ENCODE data around the gene CTRL.
"Not testable (repeated sequence)": the region's sequence is repeated elsewhere in the genome, so short reads cannot be mapped to it uniquely, and the experiment has no call there.

CTRL gene

DNA sequence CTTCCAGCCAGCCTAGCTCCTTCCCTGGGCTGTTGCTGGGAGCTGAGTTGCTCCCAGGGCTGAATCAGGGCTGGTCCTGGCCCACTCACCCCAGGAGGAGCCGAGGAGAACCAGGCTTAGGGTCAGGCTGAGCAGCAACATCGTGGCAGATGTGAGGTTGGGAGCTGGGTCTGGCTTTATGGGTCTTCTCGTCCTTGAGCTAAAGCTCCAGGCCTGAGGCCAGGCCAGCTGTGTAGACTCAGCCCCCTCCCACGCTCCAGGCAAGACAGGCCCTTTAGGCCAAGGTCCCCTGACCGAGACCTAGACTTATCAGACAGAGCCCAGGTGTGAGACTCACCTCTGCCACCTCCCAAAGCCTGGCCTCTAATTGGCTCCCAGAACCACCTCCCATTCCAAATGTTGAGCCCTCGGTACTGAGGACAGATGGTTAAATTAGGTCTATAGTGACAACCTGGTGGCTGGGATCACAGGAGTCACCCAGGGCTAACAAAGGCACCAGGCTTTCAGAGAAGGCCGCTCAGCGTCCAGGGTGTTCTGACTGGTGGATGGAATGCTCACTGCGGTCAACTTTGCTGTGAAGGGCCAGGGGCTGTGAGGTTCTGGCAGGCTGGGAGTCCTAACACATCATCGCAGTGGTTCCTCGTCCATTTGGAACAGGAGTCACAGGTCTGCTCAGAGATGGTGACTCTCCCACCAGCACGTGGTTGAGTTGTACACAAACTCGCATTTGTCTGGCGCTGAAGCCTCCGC lies at the start of gene CTRL:
TSS of gene CTRL (minus strand) at position 151 of the 750 bp plus-strand sequence. CDS start at position 141, 10 bp downstream.
- no peak for DNase-seq

DNA sequence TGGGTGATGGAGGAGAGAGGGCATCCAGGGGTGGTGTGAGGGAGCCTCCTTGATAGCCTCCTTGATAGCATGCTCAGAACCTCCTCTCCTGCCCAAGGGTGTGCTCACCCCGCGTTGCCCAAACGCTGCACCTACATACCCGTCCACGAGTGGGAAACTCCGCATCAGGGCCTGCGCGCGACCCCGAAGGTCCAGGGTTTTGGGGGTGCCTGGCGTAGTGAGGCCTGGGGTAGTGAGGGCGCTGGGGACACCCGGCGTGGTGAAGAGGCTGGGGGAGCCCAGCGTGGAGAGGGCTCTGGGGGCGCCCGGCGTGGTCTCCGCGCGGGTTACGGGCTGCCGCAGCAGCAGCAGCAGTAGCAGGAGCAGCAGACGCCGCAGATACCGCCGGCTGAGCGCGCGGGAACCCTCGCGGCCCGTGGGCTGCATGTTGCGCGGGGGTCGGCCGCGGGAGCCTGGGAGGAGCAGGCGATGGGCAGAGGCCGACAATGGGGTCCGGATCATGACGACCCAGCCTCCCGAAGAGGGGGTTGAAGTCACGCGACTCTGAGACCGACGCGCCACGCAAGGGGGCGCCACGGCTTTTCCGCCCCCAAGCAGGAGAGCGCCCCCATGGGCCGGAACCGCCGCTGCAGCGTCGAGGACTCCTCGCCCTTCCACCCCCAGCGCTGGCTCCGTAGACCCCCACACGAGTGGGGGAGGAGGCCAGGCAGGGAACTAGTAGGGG lies 48.5 kb upstream of the CTRL start, which contains the start of gene DPEP3:
TSS of gene DPEP3 (minus strand) at position 545 of the 724 bp plus-strand sequence. CDS start at position 426, 119 bp downstream.
- DNase-seq: no peak

DNA sequence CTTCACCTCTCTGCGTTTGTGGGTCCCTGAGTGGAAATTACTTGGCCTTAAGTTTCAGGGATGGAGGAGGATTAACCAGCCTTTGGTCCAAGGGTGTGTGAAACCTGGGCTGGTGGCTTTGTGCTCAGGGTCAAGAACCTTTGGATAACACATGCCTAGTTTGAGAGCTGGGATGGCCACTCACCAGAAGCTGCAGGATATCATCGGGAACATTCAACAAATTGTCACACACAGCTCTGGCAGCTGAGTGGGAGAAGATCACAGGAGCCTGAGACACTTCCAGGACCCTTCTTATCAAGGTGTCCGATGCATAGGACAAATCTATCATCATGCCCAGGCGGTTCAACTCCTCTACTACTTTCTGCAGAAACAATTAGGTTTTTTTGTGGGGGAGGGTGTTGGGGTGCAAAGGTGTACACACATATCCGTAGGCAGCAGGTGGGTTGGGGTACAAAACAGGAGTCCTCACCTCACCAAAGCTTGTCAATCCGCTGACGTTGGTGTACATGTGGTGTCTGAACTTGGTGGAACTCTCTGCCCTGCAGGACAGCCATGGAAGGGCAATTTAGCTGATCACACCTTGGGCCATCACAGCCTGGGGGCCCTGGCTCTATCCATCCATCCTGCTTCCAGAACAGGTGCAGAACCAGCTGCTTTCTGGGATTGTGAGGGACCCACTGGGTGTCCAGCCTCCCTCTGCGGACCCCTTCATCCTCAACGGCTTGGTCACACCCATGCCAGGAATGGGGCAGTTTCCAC lies 46.0 kb upstream of the CTRL start:
- no peak for DNase-seq

DNA sequence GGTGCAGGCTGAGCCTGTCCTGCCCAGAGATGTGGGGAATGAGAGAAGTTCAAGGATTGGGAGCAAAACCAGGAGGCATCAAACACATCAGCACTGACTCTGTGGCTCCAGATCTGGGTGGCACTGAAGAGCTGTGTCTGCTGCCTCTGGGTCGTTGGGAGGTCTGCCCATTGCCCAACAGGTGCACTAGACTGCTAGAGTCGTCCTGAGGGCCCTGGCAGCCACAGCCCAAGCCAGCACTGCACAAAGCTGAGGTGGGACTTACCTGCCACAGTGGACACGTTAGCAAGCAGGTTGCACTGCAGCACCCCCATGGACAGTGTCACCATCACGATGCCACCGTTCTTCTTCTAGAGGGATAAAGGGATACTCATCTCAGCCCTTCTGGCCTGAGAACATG lies 45.3 kb upstream of the CTRL start:
- no peak for DNase-seq

DNA sequence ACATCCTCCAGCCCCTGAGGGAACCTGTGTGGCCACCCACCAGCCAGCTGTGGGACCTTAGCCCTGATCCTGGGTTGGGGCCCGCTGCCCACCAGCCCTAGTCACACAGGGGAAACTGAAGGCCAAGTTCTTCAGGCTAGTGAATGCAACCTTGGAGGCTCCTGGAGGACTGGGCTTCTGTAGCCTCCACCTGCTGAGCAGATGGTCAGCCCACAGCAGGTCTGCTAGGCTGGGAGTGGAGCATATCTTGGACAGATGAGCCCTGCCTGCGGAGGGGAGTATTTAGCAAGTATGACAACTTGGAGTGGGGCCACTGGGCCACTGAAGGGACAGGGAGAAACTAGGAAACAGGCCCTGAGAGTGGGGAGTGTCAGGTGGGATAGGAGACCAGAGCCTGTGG lies 44.5 kb upstream of the CTRL start:
- no peak for DNase-seq

DNA sequence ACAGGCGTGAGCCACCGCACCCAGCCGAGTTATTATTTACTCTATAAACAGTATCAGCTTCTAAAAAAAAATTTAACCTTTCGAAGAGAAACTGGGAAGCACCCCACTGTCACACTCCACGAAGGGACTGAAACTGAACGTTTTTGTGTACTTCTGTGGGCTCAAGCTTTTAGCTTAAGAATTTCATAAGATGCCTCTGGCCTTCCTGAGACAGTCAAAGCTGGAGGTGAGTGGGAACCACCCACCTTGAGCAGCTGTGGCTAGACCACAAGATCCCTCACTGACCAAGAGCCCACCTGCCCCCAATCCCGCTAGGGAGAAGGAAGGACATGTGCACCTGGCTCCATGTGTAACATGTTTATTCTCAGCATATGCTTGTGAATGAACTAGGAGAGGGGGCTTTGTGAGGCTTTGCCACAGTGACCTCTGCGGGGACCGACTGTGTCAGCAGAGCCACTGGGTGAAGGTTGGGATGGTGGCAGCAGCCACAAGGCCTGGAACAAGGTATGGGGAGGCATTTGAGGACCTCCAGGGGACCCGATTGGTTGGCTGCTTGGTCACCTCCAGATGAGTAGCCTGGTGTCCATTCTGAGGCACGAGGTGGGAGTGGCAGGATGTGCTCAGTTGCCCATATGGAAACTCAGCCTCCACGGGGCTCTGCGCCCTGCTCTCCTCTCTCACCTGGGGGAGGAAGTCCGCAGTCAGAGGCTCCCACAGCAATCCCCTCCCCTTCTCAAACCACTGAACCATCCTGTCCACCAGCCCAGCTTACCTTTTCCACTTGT lies 43.9 kb upstream of the CTRL start:
- DNase-seq: no peak

DNA sequence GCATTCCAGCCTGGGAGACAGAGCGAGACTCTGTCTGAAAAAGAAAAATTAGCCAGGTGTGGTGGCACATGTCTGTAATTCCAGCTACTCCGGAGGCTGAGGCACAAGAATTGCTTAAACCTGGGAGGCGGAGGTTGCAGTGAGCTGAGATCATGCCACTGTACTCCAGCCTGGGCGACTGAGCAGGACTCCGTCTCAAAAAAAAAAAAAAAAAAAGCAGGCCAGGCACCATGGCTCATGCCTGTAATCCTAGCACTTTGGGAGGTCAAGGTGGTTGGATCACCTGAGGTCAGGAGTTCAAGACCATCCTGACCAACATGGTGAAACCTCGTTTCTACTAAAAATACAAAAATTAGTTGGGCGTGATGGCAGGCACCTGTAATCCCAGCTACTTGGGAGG lies 40.6 kb upstream of the CTRL start:
- not testable (repeated sequence) for DNase-seq

DNA sequence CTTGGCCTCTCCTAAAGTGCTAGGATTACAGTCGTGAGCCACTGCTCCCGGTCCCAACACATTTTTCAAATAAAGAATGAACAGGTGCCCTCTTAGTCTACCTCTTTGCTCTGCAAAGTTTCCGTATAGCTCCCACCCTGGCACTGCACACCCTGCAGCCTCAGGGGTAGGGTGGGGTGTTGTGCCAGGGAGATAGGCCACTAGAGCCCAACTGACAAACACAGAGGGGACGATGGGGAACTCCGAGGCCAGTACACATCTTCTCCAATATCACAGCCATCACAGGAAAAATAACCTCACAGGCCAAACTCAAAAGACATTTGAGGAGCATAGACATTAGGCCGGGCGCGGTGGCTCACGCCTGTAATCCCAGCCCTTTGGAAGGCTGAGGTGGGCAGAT lies 39.4 kb upstream of the CTRL start:
- DNase-seq: no peak

DNA sequence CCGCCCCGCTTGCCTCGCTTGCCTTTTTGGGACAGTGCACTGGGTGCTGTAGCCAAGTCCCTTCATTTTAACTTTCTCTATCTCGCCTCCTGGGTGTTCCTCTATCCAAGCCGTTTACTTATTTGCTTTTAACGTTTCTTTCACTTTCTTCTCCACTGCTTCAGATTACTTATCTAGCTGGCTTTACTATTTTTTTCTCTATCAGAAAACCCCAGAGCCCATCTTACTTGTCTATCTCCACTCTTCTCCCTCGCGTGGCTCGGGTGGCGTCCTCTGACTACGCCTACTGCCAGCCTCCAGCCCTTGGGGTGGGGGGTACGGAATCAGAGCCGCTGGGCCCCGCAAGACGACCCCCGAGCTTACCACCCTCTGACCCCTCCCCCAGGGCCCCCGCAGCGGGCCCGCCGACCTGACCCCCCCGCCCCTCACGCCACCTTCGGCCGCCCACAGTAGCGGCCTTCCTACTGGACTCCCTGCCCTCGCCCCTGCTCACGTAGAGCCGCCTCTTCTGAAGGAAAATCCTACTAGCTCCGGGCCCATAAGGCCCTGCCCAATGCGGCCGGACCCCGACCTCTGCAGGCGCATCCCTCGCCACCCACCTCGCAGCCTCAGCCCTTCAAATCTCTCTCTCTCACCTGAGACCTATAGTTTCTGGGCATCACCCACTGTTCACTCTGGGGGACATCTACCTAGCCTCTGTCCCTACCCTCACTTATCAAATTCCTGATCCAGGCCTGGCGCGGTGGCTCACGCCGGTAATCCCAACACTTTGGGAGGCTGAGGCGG lies 37.8 kb upstream of the CTRL start:
- no peak for DNase-seq

DNA sequence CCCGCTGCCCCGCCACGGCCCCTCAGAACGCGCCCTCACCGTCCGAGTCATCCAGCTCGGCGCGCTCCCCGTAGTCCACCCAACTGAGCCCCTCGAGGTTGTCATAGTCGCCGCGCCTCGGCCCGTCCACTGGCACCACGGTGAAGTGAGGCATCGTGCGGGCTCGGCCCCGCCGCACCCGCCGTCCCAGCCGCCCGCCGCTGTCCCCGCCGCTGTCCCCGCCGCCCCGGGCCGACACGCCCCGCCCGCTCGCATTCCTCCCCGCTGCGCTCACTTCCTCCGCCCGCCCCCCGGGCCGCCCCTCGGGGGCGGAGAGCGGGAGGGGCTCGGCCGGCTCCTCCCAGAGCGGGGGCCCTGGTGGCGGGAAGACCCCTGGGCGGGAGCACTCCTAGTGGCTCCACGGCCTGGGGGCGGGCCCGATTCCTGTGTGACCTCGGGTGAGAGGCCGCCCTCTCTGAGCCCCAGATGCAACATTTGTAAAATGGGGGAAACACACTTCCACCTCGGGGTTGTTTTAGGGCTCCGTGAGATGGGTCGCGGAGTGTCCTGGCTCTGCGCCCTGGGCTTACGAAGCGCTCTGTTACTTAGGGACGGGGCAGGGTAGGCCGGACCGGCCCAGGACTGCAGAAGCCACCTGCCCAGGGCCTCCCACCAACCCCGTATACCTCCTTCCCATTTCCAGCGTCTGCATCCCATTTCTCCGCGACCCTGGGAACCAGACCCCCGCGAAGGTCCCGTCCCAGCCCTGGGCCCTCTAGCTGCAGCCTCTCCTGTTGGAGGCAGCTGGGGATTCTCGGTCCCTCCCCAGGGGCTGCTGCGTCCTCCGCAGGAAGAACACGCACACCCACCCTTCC lies 37.0 kb upstream of the CTRL start, which contains the start of gene SLC12A4:
TSS of gene SLC12A4 (minus strand) at position 238 of the 854 bp plus-strand sequence. CDS start at position 154, 84 bp downstream.
- DNase-seq: peak; percentile 54

DNA sequence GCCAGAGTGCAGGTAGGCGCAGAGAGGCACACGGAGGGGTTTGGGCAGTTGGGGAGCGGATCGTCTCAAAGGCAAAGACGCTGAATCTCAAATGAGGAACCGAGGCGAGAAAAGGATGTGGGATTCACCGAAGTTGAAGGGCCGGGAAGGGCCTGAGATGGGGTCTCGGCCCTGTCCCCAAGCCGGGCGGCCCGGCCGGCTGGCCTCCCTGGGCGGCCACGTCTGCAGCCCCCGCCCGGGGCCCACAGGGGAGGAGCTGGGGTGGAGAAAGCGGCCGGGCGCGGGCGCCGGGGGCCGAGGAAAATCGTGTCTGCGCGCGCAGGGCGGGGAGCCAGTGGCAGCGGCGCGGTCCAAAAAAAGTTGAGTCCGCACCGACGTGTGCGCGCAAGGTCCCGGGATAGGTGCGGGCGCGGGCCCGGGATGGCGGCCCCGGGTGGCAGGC lies 36.3 kb upstream of the CTRL start:
- no peak for DNase-seq

DNA sequence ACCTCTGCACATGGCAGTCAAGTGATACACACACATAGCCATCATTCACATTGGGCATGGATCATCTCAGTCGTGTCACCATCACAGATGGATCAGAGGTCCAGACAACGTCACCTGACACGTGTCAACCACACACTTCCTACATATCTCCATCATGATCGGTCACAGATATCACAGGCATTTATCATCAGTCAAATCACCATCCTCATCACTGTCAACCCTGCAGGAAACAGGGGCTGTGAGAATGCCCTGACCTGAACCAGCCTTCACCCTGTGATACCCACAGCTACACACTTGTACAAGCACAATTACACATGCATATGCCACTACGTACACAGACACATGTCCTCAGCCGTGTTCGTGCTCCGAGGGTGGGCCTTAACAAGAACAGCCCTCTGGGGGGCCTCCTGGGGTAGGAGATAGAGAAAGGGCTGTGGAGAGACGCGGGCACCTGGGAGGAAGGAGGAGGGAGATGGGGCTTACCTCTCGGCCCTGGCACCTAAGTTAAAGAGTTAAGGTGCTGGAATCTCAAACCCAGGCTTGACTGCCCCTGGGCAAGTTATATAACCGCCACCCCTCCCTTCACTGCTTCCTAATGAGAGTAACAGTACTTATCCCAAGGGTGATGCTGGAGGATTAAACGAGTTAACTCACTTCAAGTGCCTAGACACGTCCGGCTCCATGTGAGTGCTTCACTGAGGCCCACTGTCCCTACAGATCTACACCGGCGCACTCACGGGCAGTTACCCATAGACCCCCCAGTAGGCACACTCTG lies 35.7 kb upstream of the CTRL start:
- DNase-seq: no peak

DNA sequence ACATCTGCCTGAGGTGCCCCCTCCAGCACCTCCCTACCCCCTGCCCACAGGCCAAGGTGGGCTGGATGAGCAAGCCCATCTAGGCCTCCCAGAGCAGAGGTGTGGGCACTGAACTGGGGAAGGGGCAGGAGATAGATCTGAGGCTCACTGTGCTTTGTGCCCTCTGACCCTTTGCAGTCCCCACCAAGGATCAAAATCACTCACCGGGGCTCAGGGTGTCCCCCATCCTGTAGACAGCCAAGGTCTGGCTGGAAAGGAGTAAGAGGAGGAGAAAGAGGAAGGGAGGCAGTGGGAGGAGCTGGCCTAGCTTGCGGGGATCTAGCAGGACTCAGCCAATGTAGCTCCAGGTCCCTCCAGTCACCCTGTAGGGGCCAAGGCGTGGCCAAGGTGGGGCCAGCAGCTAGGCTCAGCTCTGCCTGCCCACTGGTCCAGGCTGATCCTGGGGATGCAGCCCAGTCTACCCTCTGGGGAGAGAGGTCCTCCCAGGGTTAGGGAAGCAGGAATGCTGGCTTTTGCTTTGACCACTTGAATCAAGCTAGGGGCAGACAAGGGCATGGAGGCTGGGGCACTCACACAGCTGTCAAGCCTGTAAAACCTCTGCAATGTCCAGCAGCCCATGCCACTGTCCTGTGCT lies 35.0 kb upstream of the CTRL start:
- no peak for DNase-seq

DNA sequence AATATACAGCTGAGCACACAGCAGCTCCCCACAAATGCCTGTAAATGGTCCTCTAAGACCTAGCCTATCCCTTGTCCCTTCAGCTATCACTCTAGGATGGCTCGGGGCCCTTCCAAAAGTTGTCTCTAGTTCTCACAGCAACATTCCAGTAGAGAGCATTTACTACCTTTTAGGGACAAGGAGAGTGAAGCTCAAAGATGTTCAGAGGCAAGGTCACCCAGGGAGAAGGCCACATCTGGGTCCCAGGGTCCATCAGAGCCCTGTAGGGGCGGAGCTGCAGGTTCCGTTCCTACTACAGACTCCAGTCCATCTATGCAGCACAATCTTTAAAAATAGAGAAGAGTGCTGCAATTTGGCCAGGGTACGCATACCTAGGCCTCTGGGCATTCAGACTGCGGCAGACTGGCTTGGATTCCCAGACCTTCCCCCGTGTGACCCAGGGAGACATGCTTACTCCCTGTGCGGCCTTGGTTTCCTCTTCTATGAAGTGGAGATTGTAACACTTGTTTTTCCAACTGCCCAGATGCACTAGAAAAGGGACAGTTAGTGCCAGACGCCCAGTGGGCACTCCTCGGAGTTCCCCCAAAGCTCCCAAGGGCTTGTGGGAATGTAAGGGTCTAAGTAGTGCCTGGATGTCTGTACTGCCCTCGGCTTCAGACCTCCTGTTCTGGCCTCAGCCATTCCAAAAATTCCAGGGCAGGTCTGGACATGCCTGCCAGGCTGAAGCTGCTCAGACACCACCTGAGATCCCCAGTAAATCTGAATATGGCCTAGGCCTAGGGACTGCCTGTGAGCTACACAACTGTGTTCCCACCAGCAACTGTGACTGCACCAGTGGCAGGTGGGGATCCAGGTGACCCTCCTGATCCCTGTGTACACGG lies 34.2 kb upstream of the CTRL start:
- no peak for DNase-seq

DNA sequence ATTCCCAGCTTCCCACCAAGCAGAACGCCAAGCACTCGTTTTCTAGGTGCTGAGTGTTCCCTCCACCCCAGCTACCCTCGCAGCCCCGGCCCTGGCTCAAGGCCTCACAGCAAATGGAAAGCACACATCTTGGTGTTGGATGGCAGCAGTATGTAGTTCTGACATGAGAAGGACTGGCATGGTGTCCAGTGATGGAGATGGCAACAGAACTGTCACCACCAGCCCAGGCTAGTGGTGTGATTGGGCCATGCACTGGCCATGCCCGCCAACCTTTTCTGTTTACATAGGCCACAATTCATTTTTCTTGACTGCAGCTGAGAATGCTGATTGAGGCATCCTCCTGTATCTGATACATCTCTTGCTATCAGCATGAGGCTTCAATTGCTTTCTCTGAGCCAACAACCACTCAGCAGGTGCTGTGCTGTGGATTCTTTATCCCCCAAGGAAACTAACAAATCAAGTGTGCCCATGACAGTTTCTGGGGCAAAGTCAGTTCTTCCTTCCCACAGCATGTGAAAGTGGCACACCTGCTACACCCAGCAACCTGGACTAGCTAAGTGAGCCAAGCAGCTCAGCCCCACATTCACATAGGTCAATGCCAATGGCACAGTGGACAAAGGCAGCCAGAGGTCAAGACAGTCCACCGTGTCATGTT lies 32.9 kb upstream of the CTRL start:
- no peak for DNase-seq

DNA sequence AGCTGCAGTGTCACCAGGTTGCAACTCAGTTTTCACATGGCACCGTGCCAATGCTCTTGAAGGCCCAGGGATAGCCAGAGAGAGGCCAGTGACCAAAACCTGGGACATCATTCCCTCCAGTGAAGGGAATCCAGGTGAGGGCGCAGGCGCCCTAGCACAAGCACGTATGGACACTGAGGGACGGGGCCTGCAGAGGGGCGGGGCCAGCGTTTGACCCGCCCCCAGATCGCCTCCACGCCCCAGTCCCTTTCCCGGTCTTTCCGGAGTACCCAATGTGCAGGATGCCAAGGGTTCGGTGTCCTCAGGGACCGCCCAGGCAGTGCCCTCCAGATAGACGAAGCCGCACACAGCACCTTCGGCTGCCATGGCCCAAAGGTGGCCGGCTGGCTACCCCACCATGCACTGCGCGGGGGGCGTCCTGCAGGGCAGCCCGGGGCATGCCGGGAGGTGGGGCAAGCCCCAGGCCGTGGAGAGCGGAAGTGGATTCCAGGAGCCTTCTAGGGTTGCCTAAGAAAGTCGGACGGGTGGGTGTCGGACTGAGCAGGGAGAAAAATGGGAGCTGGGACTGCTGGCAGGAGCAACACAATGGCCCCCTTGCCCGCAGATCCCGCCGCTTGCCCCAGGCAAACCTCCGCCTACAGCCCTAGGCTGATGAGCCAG lies 32.1 kb upstream of the CTRL start:
- no peak for DNase-seq

DNA sequence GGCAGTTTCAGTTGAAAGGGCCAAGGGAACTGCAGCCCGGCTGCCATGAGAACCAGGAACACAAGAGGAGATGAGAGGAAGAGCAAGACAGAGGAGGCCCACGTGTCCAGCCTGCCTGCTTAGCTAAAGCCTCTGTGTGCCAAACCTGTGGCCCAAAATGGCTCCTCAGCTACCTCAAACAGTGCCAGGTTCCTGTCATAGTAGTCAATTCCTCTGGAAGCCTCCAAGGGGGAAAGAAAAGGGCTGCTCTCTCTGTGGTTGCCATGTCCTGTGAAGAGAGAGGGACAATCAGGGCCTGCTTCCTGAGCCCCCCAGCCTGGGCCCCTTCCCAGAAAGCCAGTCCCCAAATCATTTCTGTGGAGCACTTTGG lies 31.6 kb upstream of the CTRL start:
- no peak for DNase-seq
